Erythroblast (primary cell): ENCODE measurements around the gene KIRREL1.

Experiments used
- GATA1 ChIP-seq: IDR thresholded peaks from 2 replicates; pipeline ENCODE4 v1.6.1; 2011; ENCODE audit warnings: low read depth, mild to moderate bottlenecking, control low read depth, low read length, moderate library complexity
- POLR2A ChIP-seq: IDR thresholded peaks from 2 replicates; pipeline ENCODE4 v1.6.1; 2011; ENCODE audit warnings: mild to moderate bottlenecking, low read length

GRCh38 chr1:158147869-158148268 is 154.4 kb downstream of the KIRREL1 start:
- TF ChIP-seq POLR2A (no peak), GATA1 (no peak)
